Suprapubic skin (tissue), 4 donors: Measurements from ENCODE around the gene MAB21L4. TPM values are rescaled to one million over a fixed set of nuclear protein-coding genes. Genes with fewer than 3 reads are reported as not detected.

Experiments used
- DNase-seq, 2 donors: peaks; one replicate each; pipeline ENCODE4 v3.0.0-alpha.2; 2019; ENCODE audit warnings: low spot score in 2 of 2
- H3K27ac ChIP-seq: fragments of 200-600 bp; sonication (generic); one replicate; pipeline ENCODE4 v1.5.1; 2019
- H3K27me3 ChIP-seq: fragments of 200-600 bp; sonication (generic); one replicate; pipeline ENCODE4 v1.5.1; 2019
- H3K36me3 ChIP-seq: fragments of 200-600 bp; sonication (generic); one replicate; pipeline ENCODE4 v1.5.1; 2019
- H3K4me1 ChIP-seq: fragments of 200-600 bp; sonication (generic); one replicate; pipeline ENCODE4 v1.5.1; 2019
- H3K4me3 ChIP-seq: fragments of 200-600 bp; sonication (generic); one replicate; pipeline ENCODE4 v1.5.1; 2019; ENCODE audit warnings: mild to moderate bottlenecking
- H3K9me3 ChIP-seq: fragments of 200-600 bp; sonication (generic); one replicate; pipeline ENCODE4 v1.5.1; 2019
- EP300 ChIP-seq: sonication (generic); formaldehyde crosslinking; IDR thresholded peaks from one replicate; pipeline ENCODE4 v1.6.1; 2017; ENCODE audit warnings: antibody characterized with exemption
- POLR2A ChIP-seq, 2 donors: fragments of 450-650 bp; IDR thresholded peaks; one replicate each; pipeline ENCODE4 v1.6.1; 2017; ENCODE audit warnings: antibody characterized with exemption in 2 of 2, mild to moderate bottlenecking in 2 of 2, moderate library complexity in 2 of 2
- POLR2AphosphoS5 ChIP-seq, 3 donors: sonication (generic); formaldehyde crosslinking; IDR thresholded peaks; one replicate each; pipeline ENCODE4 v1.6.1; 2017; ENCODE audit warnings: antibody characterized with exemption in 3 of 3
- WGBS: methylation state at CpG from one replicate; pipeline ENCODE4 v1.1.5; 2018; 5-methylcytosine and 5-hydroxymethylcytosine counted together
- total RNA-seq, 4 donors: library from RNA; depleted of rRNA; stranded (reverse); fragments of >200 nt; gene quantifications; one replicate each; pipeline ENCODE4 v1.1.0, GENCODE V29; 2016
- TF ChIP-seq, protein P1 (sequence below), 2 donors: fragments of 200-600 bp in 1 of 2; fragments of 450-650 bp in 1 of 2; sonication (generic) in 1 of 2; IDR thresholded peaks; one replicate each; pipeline ENCODE4 v1.5.1; 2016 to 2019; ENCODE audit warnings: antibody characterized with exemption in 2 of 2, mild to moderate bottlenecking in 1 of 2, moderate library complexity in 1 of 2

Gene MAB21L4
- total RNA-seq, 4 donors from 2014 or later: 28.7 to 97.5 (median 69.2) TPM

GRCh38 chr2:240904216-240905175 lies 8.5 kb upstream of the MAB21L4 start:
- no peaks in the 10 kb centered on the region for H3K9me3 ChIP-seq
- TF ChIP-seq POLR2AphosphoS5 (IDR thresholded peaks at IDR 0.05): no peak
- TF ChIP-seq POLR2A (IDR thresholded peaks at IDR 0.05): no peak
- no peak for TF ChIP-seq EP300
- TF ChIP-seq, protein P1, sequence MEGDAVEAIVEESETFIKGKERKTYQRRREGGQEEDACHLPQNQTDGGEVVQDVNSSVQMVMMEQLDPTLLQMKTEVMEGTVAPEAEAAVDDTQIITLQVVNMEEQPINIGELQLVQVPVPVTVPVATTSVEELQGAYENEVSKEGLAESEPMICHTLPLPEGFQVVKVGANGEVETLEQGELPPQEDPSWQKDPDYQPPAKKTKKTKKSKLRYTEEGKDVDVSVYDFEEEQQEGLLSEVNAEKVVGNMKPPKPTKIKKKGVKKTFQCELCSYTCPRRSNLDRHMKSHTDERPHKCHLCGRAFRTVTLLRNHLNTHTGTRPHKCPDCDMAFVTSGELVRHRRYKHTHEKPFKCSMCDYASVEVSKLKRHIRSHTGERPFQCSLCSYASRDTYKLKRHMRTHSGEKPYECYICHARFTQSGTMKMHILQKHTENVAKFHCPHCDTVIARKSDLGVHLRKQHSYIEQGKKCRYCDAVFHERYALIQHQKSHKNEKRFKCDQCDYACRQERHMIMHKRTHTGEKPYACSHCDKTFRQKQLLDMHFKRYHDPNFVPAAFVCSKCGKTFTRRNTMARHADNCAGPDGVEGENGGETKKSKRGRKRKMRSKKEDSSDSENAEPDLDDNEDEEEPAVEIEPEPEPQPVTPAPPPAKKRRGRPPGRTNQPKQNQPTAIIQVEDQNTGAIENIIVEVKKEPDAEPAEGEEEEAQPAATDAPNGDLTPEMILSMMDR (IDR thresholded peaks at IDR 0.05): no peak
- H3K36me3 ChIP-seq: no peaks in the 10 kb centered on the region
- H3K4me1 ChIP-seq: peaks cover 13% of the 10 kb centered on the region
- H3K4me3 ChIP-seq: no peak overlapping the region
- H3K27me3 ChIP-seq: no peaks in the 10 kb centered on the region
- DNase-seq: peak in 1 of 2 donors; percentile 50
- H3K27ac ChIP-seq: no peak overlapping the region
- 80% methylated on average over 11 of the region's 19 CpGs for WGBS

GRCh38 chr2:240903191-240904060 lies 7.5 kb upstream of the MAB21L4 start:
- no peak for DNase-seq
- Histone ChIP-seq H3K27me3 (no peaks in the 10 kb centered on the region), H3K4me1 (peaks cover 21% of the 10 kb centered on the region), H3K9me3 (no peaks in the 10 kb centered on the region), H3K27ac (no peak overlapping the region), H3K36me3 (no peaks in the 10 kb centered on the region), H3K4me3 (no peak overlapping the region)
- TF ChIP-seq, protein P1 (IDR thresholded peaks at IDR 0.05): no peak
- TF ChIP-seq POLR2A (IDR thresholded peaks at IDR 0.05) (no peak), EP300 (no peak), POLR2AphosphoS5 (IDR thresholded peaks at IDR 0.05) (no peak)
- WGBS: 86% methylated on average over 25 of the region's 34 CpGs

DNA sequence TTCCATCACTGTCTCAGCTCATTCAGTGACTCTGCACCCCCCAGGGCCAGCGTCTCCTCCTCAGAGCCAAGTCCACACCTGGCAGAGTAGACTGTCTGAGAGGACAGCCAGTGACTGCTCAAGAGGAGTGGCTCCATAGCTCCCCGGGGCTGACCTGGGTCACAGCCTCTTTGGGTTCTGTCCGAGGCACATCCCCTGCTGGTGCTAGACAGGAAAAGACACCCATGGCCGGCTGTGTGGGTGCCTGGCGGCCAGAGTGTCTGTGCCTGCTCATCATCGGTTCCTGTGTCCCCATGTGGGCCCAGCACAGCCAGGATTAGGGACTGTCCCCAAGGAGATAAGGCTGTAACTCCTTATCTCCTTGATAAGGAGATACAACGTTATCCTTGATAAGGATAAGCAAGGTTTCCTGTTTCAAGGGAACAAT lies 6.7 kb upstream of the MAB21L4 start:
- Histone ChIP-seq H3K27ac (no peak overlapping the region), H3K4me3 (no peak overlapping the region), H3K36me3 (no peaks in the 10 kb centered on the region), H3K27me3 (no peaks in the 10 kb centered on the region), H3K9me3 (no peaks in the 10 kb centered on the region), H3K4me1 (peaks cover 29% of the 10 kb centered on the region)
- TF ChIP-seq POLR2AphosphoS5 (IDR thresholded peaks at IDR 0.05): no peak
- TF ChIP-seq POLR2A (IDR thresholded peaks at IDR 0.05): no peak
- no peak for TF ChIP-seq EP300
- TF ChIP-seq, protein P1 (IDR thresholded peaks at IDR 0.05): no peak
- DNase-seq: no peak
- WGBS: 63% methylated on average over 3 of the region's 7 CpGs

DNA sequence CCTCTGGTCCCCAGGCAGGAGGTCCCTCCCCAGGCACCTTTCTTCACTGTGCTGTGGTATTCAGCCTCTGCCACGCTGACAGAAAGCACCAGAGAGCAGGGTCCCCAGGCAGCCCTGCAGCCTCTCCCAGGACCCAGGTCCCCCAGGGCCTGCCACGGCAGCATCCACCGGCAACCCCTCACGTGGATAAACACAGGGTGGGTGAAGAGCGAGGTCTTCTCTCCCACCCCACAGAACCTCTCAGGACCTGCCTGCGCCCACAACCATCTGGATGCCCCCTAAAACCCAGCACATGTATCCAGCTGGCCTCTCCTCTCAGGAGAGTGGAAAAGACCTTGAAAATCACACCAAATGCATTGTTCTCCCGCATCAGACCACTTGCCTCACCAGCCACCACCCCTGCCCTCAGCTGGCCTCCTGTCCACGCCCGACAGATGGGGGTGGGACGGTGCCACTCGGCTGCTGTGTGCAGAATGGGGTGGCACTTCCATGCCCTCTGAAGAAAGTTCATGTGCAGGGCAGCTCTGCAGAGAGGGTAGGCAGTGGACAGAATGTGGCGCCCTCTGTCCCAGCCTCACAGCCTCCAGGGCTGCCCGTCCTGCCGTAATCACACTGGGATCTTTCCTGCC lies 6.1 kb upstream of the MAB21L4 start:
- H3K4me3 ChIP-seq: no peak overlapping the region
- WGBS: 92% methylated on average over 10 of the region's 14 CpGs
- H3K27ac ChIP-seq: no peak overlapping the region
- H3K36me3 ChIP-seq: no peaks in the 10 kb centered on the region
- TF ChIP-seq, protein P1 (IDR thresholded peaks at IDR 0.05): no peak
- TF ChIP-seq EP300: no peak
- no peak for TF ChIP-seq POLR2AphosphoS5 (IDR thresholded peaks at IDR 0.05)
- no peak for TF ChIP-seq POLR2A (IDR thresholded peaks at IDR 0.05)
- H3K4me1 ChIP-seq: peaks cover 34% of the 10 kb centered on the region
- H3K27me3 ChIP-seq: no peaks in the 10 kb centered on the region
- no peak for DNase-seq
- H3K9me3 ChIP-seq: no peaks in the 10 kb centered on the region
